ENCODE measurements around the gene LRMDA.

LRMDA gene

GRCh38 chr10:76404531-76404930, 973.1 kb downstream of the LRMDA start:
- Histone ChIP-seq H3K9me3 (ENCODE audit: insufficient read depth, low read depth, low read length) (peaks cover 5% of the 10 kb centered on the region; the same call in 1 of the 2 replicates), H3K27me3 (ENCODE audit: insufficient read depth, low read length) (no peaks in the 10 kb centered on the region), H3K4me3 (ENCODE audit: low read length) (no peak overlapping the region), H3K27ac (ENCODE audit: low read depth, low read length) (no peak overlapping the region), H3K4me1 (ENCODE audit: insufficient read depth, low read length) (no peaks in the 10 kb centered on the region), H3K9ac (ENCODE audit: low read depth, low read length) (no peak overlapping the region), H3K36me3 (ENCODE audit: insufficient read depth, low read length) (no peaks in the 10 kb centered on the region)
- 97% methylated on average over 4 of the region's 4 CpGs for WGBS

- WGBS, result 88% methylated on average over 6 of the region's 6 CpGs
- H3K27ac ChIP-seq (ENCODE audit: low read depth, low read length), result no peak overlapping the region
- no peaks in the 10 kb centered on the region for H3K4me1 ChIP-seq (ENCODE audit: insufficient read depth, low read length)
- H3K36me3 ChIP-seq (ENCODE audit: insufficient read depth, low read length), result no peaks in the 10 kb centered on the region
- H3K4me3 ChIP-seq (ENCODE audit: low read length), result no peak overlapping the region
- H3K27me3 ChIP-seq (ENCODE audit: insufficient read depth, low read length), result no peaks in the 10 kb centered on the region
- no peak overlapping the region for H3K9ac ChIP-seq (ENCODE audit: low read depth, low read length)
- peaks cover 5% of the 10 kb centered on the region; the same call in 1 of the 2 replicates for H3K9me3 ChIP-seq (ENCODE audit: insufficient read depth, low read depth, low read length)
These were observed 974.5 kb downstream of the LRMDA start for GRCh38 chr10:76405922-76406321.

DNA sequence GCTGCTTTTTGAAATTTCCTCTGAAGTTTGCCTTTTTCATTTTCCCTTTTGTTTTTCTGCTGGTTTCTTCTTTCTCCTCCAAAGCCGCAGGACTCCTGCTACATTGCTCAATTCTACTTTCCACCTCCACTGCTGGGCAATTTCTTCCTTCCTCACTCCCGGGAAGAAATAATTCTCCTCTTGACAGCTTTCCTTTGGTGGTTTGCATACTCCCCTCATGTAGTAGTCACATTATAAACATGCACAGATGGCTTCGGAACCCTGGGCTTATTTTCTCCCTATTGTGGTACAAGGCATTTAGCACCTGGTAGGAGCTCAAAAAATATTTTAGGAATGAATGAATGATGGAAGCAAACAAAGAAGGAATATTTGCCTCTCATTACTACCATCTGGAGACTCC, 977.2 kb downstream of the LRMDA start:
- Histone ChIP-seq H3K27ac (ENCODE audit: low read depth, low read length) (no peak overlapping the region), H3K9ac (ENCODE audit: low read depth, low read length) (no peak overlapping the region), H3K4me3 (ENCODE audit: low read length) (no peak overlapping the region), H3K9me3 (ENCODE audit: insufficient read depth, low read depth, low read length) (peaks cover 5% of the 10 kb centered on the region; the same call in 1 of the 2 replicates), H3K4me1 (ENCODE audit: insufficient read depth, low read length) (no peaks in the 10 kb centered on the region), H3K36me3 (ENCODE audit: insufficient read depth, low read length) (no peaks in the 10 kb centered on the region), H3K27me3 (ENCODE audit: insufficient read depth, low read length) (no peaks in the 10 kb centered on the region)
- WGBS, result 83% methylated on average over 3 of the region's 3 CpGs

- Histone ChIP-seq H3K27ac (ENCODE audit: low read depth, low read length) (no peak overlapping the region), H3K27me3 (ENCODE audit: insufficient read depth, low read length) (no peaks in the 10 kb centered on the region), H3K9ac (ENCODE audit: low read depth, low read length) (no peak overlapping the region), H3K9me3 (ENCODE audit: insufficient read depth, low read depth, low read length) (no peaks in the 10 kb centered on the region), H3K4me1 (ENCODE audit: insufficient read depth, low read length) (no peaks in the 10 kb centered on the region), H3K4me3 (ENCODE audit: low read length) (no peak overlapping the region), H3K36me3 (ENCODE audit: insufficient read depth, low read length) (no peaks in the 10 kb centered on the region)
- 92% methylated on average over 8 of the region's 8 CpGs for whole genome bisulfite sequencing
These were observed 980.5 kb downstream of the LRMDA start for GRCh38 chr10:76411729-76412435.

- Histone ChIP-seq H3K36me3 (ENCODE audit: insufficient read depth, low read length) (no peaks in the 10 kb centered on the region), H3K27me3 (ENCODE audit: insufficient read depth, low read length) (no peaks in the 10 kb centered on the region), H3K9ac (ENCODE audit: low read depth, low read length) (no peak overlapping the region), H3K27ac (ENCODE audit: low read depth, low read length) (no peak overlapping the region), H3K4me1 (ENCODE audit: insufficient read depth, low read length) (no peaks in the 10 kb centered on the region), H3K4me3 (ENCODE audit: low read length) (no peak overlapping the region), H3K9me3 (ENCODE audit: insufficient read depth, low read depth, low read length) (no peaks in the 10 kb centered on the region)
- 96% methylated on average over 5 of the region's 7 CpGs for WGBS
These were observed 984.1 kb downstream of the LRMDA start for GRCh38 chr10:76415554-76415953.

- 96% methylated on average over 4 of the region's 4 CpGs for WGBS
- Histone ChIP-seq H3K9ac (ENCODE audit: low read depth, low read length) (no peak overlapping the region), H3K4me1 (ENCODE audit: insufficient read depth, low read length) (no peaks in the 10 kb centered on the region), H3K27ac (ENCODE audit: low read depth, low read length) (no peak overlapping the region), H3K27me3 (ENCODE audit: insufficient read depth, low read length) (no peaks in the 10 kb centered on the region), H3K4me3 (ENCODE audit: low read length) (no peak overlapping the region), H3K36me3 (ENCODE audit: insufficient read depth, low read length) (no peaks in the 10 kb centered on the region), H3K9me3 (ENCODE audit: insufficient read depth, low read depth, low read length) (no peaks in the 10 kb centered on the region)
These were observed 985.2 kb downstream of the LRMDA start for GRCh38 chr10:76416642-76417041.

GRCh38 chr10:76420725-76421124, 989.3 kb downstream of the LRMDA start:
- no peak overlapping the region for H3K27ac ChIP-seq (ENCODE audit: low read depth, low read length)
- H3K9ac ChIP-seq (ENCODE audit: low read depth, low read length), result no peak overlapping the region
- no peaks in the 10 kb centered on the region for H3K9me3 ChIP-seq (ENCODE audit: insufficient read depth, low read depth, low read length)
- no peak overlapping the region for H3K4me3 ChIP-seq (ENCODE audit: low read length)
- no peaks in the 10 kb centered on the region for H3K27me3 ChIP-seq (ENCODE audit: insufficient read depth, low read length)
- H3K36me3 ChIP-seq (ENCODE audit: insufficient read depth, low read length), result no peaks in the 10 kb centered on the region
- no peaks in the 10 kb centered on the region for H3K4me1 ChIP-seq (ENCODE audit: insufficient read depth, low read length)
- 93% methylated on average over 3 of the region's 4 CpGs for WGBS

- H3K27ac ChIP-seq (ENCODE audit: low read depth, low read length), result no peak overlapping the region
- no peak overlapping the region for H3K4me3 ChIP-seq (ENCODE audit: low read length)
- H3K9me3 ChIP-seq (ENCODE audit: insufficient read depth, low read depth, low read length), result no peaks in the 10 kb centered on the region
- no peaks in the 10 kb centered on the region for H3K4me1 ChIP-seq (ENCODE audit: insufficient read depth, low read length)
- H3K9ac ChIP-seq (ENCODE audit: low read depth, low read length), result no peak overlapping the region
- H3K27me3 ChIP-seq (ENCODE audit: insufficient read depth, low read length), result no peaks in the 10 kb centered on the region
- 94% methylated on average over 4 of the region's 4 CpGs for WGBS
- no peaks in the 10 kb centered on the region for H3K36me3 ChIP-seq (ENCODE audit: insufficient read depth, low read length)
These were observed 991.3 kb downstream of the LRMDA start for GRCh38 chr10:76422769-76423168.

GRCh38 chr10:76428551-76429367, 997.3 kb downstream of the LRMDA start:
- H3K27me3 ChIP-seq (ENCODE audit: insufficient read depth, low read length), result no peaks in the 10 kb centered on the region
- no peak overlapping the region for H3K4me3 ChIP-seq (ENCODE audit: low read length)
- peaks cover 51% of the 10 kb centered on the region for H3K4me1 ChIP-seq (ENCODE audit: insufficient read depth, low read length)
- H3K27ac ChIP-seq (ENCODE audit: low read depth, low read length), result no peak overlapping the region
- WGBS, result 72% methylated on average over 4 of the region's 4 CpGs
- H3K36me3 ChIP-seq (ENCODE audit: insufficient read depth, low read length), result no peaks in the 10 kb centered on the region
- H3K9me3 ChIP-seq (ENCODE audit: insufficient read depth, low read depth, low read length), result no peaks in the 10 kb centered on the region
- no peak overlapping the region for H3K9ac ChIP-seq (ENCODE audit: low read depth, low read length)

GRCh38 chr10:76429368-76430060, 998.1 kb downstream of the LRMDA start:
- Histone ChIP-seq H3K9me3 (ENCODE audit: insufficient read depth, low read depth, low read length) (no peaks in the 10 kb centered on the region), H3K27ac (ENCODE audit: low read depth, low read length) (no peak overlapping the region), H3K36me3 (ENCODE audit: insufficient read depth, low read length) (no peaks in the 10 kb centered on the region), H3K4me1 (ENCODE audit: insufficient read depth, low read length) (peaks cover 52% of the 10 kb centered on the region), H3K27me3 (ENCODE audit: insufficient read depth, low read length) (no peaks in the 10 kb centered on the region), H3K4me3 (ENCODE audit: low read length) (no peak overlapping the region), H3K9ac (ENCODE audit: low read depth, low read length) (no peak overlapping the region)
- WGBS, result 78% methylated on average over 10 of the region's 12 CpGs

GRCh38 chr10:76430061-76430645, 998.7 kb downstream of the LRMDA start:
- H3K9ac ChIP-seq (ENCODE audit: low read depth, low read length), result no peak overlapping the region
- WGBS, result 58% methylated on average over 4 of the region's 4 CpGs
- H3K36me3 ChIP-seq (ENCODE audit: insufficient read depth, low read length), result no peaks in the 10 kb centered on the region
- peaks cover 52% of the 10 kb centered on the region for H3K4me1 ChIP-seq (ENCODE audit: insufficient read depth, low read length)
- H3K27ac ChIP-seq (ENCODE audit: low read depth, low read length), result no peak overlapping the region
- no peaks in the 10 kb centered on the region for H3K27me3 ChIP-seq (ENCODE audit: insufficient read depth, low read length)
- H3K9me3 ChIP-seq (ENCODE audit: insufficient read depth, low read depth, low read length), result no peaks in the 10 kb centered on the region
- no peak overlapping the region for H3K4me3 ChIP-seq (ENCODE audit: low read length)
